Measurements from ENCODE around the gene AIFM3.

DNA sequence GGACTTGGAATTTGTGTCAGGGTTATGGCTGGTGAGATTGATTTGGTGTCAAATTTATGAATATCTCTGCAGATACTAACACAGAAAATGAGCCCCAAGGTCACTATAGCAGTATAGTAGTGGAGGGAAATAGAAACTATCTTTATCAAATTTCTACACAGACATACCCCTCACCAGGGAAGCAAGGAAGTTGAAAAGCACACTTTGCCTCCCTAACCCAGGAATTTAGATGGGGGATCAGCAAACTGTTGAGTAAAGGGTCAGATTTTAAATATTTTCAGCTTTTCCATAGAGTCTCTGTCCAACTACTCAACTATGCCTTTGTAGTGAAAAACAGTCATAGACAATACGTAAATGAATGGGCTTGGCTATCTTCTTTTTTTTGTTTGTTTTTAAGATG lies 37.1 kb upstream of the AIFM3 start:
- TF ChIP-seq RAD21 (IDR thresholded peaks at IDR 0.05; ENCODE audit: low read depth): no peak
- no peak for TF ChIP-seq TAF1 (IDR thresholded peaks at IDR 0.05; ENCODE audit: low read depth)
- TF ChIP-seq EP300 (IDR thresholded peaks at IDR 0.05; ENCODE audit: borderline replicate concordance): no peak
- no peak for TF ChIP-seq YY1 (IDR thresholded peaks at IDR 0.05; ENCODE audit: low read depth)
- TF ChIP-seq CREB1 (IDR thresholded peaks at IDR 0.05; ENCODE audit: low read depth): no peak

Data from Ishikawa (cell line).